GM10266 (cell line): ENCODE data around the gene MSI1.

ENCODE experiments used
- DNase-seq: peaks from one replicate; pipeline ENCODE4 v3.0.0; 2012; ENCODE audit errors: extremely low spot score
- TF ChIP-seq, protein P1 (sequence below): IDR thresholded peaks from 2 replicates; pipeline ENCODE4 v1.5.1; 2012; ENCODE audit warnings: mild to moderate bottlenecking, low read depth; ENCODE audit not compliant: control insufficient read depth, insufficient read depth; ENCODE audit errors: missing control alignments

Gene MSI1

GRCh38 chr12:120332523-120332922 lies 36.4 kb downstream of the MSI1 start:
- no peak for DNase-seq
- TF ChIP-seq, protein P1, sequence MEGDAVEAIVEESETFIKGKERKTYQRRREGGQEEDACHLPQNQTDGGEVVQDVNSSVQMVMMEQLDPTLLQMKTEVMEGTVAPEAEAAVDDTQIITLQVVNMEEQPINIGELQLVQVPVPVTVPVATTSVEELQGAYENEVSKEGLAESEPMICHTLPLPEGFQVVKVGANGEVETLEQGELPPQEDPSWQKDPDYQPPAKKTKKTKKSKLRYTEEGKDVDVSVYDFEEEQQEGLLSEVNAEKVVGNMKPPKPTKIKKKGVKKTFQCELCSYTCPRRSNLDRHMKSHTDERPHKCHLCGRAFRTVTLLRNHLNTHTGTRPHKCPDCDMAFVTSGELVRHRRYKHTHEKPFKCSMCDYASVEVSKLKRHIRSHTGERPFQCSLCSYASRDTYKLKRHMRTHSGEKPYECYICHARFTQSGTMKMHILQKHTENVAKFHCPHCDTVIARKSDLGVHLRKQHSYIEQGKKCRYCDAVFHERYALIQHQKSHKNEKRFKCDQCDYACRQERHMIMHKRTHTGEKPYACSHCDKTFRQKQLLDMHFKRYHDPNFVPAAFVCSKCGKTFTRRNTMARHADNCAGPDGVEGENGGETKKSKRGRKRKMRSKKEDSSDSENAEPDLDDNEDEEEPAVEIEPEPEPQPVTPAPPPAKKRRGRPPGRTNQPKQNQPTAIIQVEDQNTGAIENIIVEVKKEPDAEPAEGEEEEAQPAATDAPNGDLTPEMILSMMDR = no peak

- TF ChIP-seq, protein P1 = no peak
Measured at GRCh38 chr12:120332041-120332440, 36.9 kb downstream of the MSI1 start.

DNA sequence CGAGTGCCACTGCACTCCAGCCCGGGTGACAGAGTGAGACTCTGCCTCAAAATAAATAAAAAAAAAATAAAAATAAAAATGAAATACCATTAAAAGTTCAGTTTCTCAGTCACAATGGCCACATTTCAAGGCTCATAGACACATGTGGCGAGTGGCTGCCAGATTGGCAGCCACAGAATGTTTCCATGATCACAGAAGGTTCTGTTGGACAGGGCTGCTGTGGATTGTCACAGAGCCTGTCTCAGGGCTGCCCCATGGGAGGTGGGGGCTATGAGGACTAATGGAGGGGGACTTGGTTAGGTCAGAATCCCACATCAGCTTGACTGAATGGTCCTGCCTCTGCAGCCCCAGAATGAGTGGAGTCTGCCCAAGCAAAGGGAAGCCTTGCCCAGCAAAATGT lies 37.6 kb downstream of the MSI1 start:
- TF ChIP-seq, protein P1 = no peak
- no peak for DNase-seq

More at GRCh38 chr12:120332041-120332440, 36.9 kb downstream of the MSI1 start:
- no peak for DNase-seq

- DNase-seq = no peak
- TF ChIP-seq, protein P1 = no peak
Measured at GRCh38 chr12:120328228-120328627, 40.7 kb downstream of the MSI1 start.

GRCh38 chr12:120327593-120327992 lies 41.4 kb downstream of the MSI1 start, which contains the start of gene PLA2G1B:
Gene PLA2G1B (minus strand): TSS chr12:120327779. CDS start chr12:120327753, 26 bp downstream.
- DNase-seq = no peak
- TF ChIP-seq, protein P1 = no peak

- DNase-seq = no peak
Measured at GRCh38 chr12:120324841-120325417, 44.0 kb downstream of the MSI1 start.

GRCh38 chr12:120323772-120324171 lies 45.2 kb downstream of the MSI1 start:
- DNase-seq = no peak
- TF ChIP-seq, protein P1 = no peak

More at GRCh38 chr12:120324841-120325417, 44.0 kb downstream of the MSI1 start:
- TF ChIP-seq, protein P1 = no peak
